IPS-20b (cell line): ENCODE data around the gene PDE8B.
"Not testable (repeated sequence)": the region's sequence is repeated elsewhere in the genome, so short reads cannot be mapped to it uniquely, and the experiment has no call there.

Experiments
- H3K27ac ChIP-seq: one replicate; pipeline ENCODE4 v1.5.1; 2013; ENCODE audit warnings: low read length
- H3K27me3 ChIP-seq: 2 replicates; pipeline ENCODE4 v1.6.1; 2013; ENCODE audit warnings: mild to moderate bottlenecking, low read length, inconsistent platforms; ENCODE audit not compliant: insufficient read depth
- H3K36me3 ChIP-seq: 2 replicates; pipeline ENCODE4 v1.6.1; 2013; ENCODE audit warnings: low read depth, mild to moderate bottlenecking, inconsistent platforms, low read length, moderate library complexity; ENCODE audit not compliant: insufficient read depth
- H3K4me1 ChIP-seq: 2 replicates; pipeline ENCODE4 v1.6.1; 2013; ENCODE audit warnings: mild to moderate bottlenecking, control low read depth, inconsistent platforms, low read length, moderate library complexity; ENCODE audit not compliant: insufficient read depth
- H3K4me3 ChIP-seq: 2 replicates; pipeline ENCODE4 v1.5.1; 2013; ENCODE audit warnings: mild to moderate bottlenecking, low read length, inconsistent platforms
- H3K9ac ChIP-seq: 2 replicates; pipeline ENCODE4 v1.6.1; 2013; ENCODE audit warnings: low read depth, mild to moderate bottlenecking, inconsistent platforms, low read length, moderate library complexity
- H3K9me3 ChIP-seq: 2 replicates; pipeline ENCODE4 v1.6.1; 2013; ENCODE audit warnings: mild to moderate bottlenecking, low read depth, low read length, inconsistent platforms; ENCODE audit not compliant: insufficient read depth

PDE8B gene

DNA sequence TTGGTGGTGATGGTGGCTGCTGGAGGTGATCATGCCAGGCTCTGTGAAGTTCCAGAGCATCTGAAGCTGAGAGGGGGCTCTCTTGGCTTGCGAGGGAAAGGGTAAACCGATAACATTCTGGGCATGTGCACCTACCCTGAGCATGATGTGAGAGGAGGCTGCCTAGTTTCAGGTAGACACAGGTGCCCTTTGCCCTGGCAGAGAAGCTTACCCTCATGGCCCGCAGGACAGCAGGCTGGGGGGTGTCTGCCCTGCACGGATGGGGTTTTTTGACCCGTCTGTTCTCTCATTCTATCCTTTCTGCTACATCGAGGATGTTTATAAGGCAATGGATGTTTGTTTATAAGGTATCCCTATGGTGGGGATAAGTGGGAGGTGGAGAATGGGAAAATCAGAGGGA lies 148.8 kb downstream of the PDE8B start:
- Histone ChIP-seq H3K36me3 (no peaks in the 10 kb centered on the region), H3K4me3 (no peak overlapping the region), H3K4me1 (no peaks in the 10 kb centered on the region; the same call in 1 of the 2 replicates), H3K27ac (no peak overlapping the region), H3K9me3 (no peaks in the 10 kb centered on the region), H3K27me3 (no peaks in the 10 kb centered on the region), H3K9ac (no peak overlapping the region)

DNA sequence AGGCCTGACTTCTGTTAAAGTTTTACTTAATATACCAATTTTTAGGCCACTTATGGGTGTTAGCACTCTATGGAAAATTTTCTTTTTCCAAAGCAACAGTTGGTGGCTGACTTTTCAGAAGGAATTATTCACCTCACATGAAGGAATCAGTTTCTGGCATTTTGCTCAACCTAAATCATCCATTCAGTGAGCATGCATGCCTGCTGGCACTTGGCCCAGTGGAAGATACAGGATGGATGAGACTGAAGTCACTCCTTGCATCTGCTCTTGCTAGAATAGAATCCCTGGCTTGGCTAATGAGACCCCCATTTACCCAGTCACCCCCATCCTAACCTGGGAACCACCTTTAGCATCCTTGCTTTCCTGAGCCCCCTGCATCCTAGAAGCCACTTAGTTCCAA lies 149.9 kb downstream of the PDE8B start:
- no peak overlapping the region for H3K9ac ChIP-seq
- H3K27ac ChIP-seq, result no peak overlapping the region
- H3K9me3 ChIP-seq, result no peaks in the 10 kb centered on the region
- no peaks in the 10 kb centered on the region for H3K27me3 ChIP-seq
- H3K36me3 ChIP-seq, result no peaks in the 10 kb centered on the region
- H3K4me3 ChIP-seq, result no peak overlapping the region
- H3K4me1 ChIP-seq, result no peaks in the 10 kb centered on the region; the same call in 1 of the 2 replicates

DNA sequence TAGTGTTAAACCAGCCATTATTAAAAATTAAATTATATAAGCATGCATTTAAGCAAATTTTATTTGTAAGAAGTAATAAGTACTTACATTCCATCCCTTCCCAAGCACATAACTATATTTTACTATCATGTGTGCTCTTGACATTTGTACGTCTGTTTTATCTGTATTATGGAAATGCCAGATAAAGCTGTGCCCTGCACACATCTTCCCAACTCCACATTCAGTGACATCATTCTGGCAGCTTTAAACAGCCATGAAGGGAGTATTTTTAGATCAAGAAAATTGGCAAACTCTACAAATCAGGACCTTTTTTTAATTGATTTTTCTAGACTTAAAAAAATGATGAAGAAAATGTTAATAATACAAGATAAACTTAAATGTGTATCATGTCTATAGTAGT lies 150.5 kb downstream of the PDE8B start:
- H3K36me3 ChIP-seq, result no peaks in the 10 kb centered on the region

DNA sequence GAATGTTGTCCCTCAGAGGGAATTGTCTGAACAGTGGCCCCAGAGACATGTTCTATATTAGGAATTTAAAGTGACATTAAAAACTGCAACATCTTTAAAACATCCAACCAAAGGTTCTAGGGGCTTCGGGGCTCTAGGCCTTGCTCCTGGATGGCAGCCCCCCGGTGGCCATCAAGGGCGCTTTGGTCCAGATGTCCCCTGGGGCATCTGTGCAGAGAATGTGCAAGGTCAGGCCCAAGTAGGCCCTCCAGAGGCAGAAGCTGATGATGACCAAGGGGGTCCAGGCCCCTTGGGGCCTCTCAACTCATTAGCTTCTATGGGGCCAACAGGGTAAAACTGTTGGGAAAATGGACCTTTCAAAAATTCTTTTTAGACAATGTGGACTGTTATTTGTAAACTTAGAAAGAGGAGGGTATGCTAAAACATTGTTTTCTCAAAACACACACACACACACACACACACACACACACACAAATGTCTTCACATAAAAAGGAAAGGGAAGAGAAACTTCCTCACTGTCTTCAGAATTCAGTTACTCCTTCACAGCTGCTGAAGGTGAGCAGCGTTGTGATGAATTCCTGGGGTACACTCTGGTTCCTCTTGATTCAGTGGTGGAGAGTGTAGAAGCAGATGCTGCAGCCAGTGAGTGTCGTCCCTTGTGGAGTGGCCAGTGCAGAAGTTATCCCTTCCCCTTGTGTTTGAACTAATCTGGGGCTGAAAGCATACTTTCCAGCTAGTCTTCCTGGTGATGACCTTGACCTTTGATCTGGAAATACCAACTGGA lies 156.4 kb downstream of the PDE8B start:
- Histone ChIP-seq H3K36me3 (no peaks in the 10 kb centered on the region), H3K9me3 (no peaks in the 10 kb centered on the region), H3K9ac (no peak overlapping the region), H3K4me3 (no peak overlapping the region), H3K27ac (no peak overlapping the region), H3K27me3 (no peaks in the 10 kb centered on the region), H3K4me1 (no peaks in the 10 kb centered on the region)

More for the DNA sequence above, 150.5 kb downstream of the PDE8B start:
- Histone ChIP-seq H3K9me3 (no peaks in the 10 kb centered on the region), H3K27me3 (no peaks in the 10 kb centered on the region), H3K4me3 (no peak overlapping the region), H3K27ac (no peak overlapping the region), H3K9ac (no peak overlapping the region), H3K4me1 (no peaks in the 10 kb centered on the region; the same call in 1 of the 2 replicates)

DNA sequence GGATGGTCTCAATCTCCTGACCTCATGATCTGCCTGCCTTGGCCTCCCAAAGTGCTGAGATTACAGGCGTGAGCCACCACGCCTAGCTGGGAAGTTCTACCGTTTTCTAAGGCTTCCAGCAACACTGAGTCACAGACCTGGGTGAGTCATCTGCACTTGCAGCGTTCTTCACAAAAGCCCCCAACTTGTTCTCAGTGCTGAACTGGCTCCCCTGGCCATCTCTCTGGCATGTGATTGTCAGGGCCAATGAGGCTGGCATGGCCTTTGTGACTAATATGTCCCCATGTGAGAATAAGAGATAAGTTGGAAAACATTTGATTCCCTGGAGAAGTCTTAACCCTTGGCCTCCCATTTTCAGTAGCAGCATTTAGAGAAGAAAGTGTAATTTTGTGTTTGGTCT lies 157.3 kb downstream of the PDE8B start:
- no peaks in the 10 kb centered on the region for H3K27me3 ChIP-seq
- H3K4me1 ChIP-seq, result no peaks in the 10 kb centered on the region
- H3K9ac ChIP-seq, result no peak overlapping the region
- no peaks in the 10 kb centered on the region for H3K9me3 ChIP-seq
- H3K4me3 ChIP-seq, result no peak overlapping the region
- H3K27ac ChIP-seq, result no peak overlapping the region
- no peaks in the 10 kb centered on the region for H3K36me3 ChIP-seq

DNA sequence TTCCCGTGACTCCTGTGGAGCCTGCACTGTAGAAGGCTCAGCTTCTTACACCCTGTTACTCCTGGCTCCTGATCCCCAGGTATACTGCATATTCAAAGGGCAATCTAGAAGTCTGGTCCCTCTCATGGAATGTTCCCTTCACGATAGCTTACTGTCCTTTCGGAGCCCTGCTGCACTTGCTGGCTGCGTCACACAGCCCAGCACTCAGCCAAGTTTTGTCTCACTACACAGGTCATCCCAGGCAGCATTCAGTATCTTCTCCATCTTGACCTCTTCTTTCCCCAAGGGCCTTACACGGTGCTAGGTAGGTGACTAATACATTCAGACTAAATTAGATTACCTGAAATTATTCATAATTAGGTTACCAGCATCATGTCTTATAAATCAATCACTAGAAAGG lies 157.9 kb downstream of the PDE8B start:
- no peak overlapping the region for H3K9ac ChIP-seq
- no peaks in the 10 kb centered on the region for H3K36me3 ChIP-seq
- H3K27ac ChIP-seq, result no peak overlapping the region
- no peaks in the 10 kb centered on the region for H3K27me3 ChIP-seq
- H3K4me1 ChIP-seq, result no peaks in the 10 kb centered on the region
- H3K4me3 ChIP-seq, result no peak overlapping the region
- H3K9me3 ChIP-seq, result no peaks in the 10 kb centered on the region

DNA sequence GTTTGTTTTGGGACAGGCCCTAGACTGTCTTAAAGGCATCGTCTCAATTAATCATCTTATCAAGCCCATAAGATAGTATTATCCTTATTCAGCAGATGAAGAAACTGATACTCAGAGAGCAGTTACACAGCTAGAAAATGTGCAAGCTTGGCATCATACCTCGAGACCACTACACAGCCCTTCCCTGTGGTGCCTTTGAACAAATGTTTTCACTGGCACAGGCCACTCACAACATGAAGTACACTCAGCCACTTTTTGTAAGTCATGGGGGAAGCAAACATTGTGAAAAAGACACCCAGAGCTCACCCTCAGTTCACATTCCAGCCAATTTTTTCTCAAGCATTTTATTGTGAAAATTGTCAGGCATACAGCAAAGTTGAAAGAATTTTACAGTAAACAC lies 159.1 kb downstream of the PDE8B start:
- Histone ChIP-seq H3K27ac (no peak overlapping the region), H3K9me3 (no peaks in the 10 kb centered on the region), H3K9ac (no peak overlapping the region), H3K36me3 (no peaks in the 10 kb centered on the region), H3K4me3 (no peak overlapping the region), H3K4me1 (no peaks in the 10 kb centered on the region), H3K27me3 (no peaks in the 10 kb centered on the region)

DNA sequence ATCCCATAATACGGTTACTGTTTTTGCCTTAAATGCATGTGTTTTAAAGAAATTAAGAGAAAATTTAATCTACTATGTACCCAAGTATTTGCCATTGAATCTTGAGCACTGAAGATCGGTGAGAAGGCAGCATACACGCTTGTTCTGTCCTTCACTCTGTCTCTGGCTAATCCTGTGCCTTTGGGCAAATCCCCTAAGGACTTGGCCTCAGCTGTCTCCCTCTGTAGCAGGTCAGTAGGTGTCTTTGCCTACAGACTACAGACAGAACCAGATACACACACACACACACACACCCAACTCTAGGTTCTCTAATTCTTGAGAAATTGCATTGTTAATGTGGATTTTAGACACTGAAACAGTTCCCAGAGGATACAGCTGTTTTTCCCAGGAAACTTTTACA lies 164.2 kb downstream of the PDE8B start:
- peaks cover 8% of the 10 kb centered on the region; the same call in 1 of the 2 replicates for H3K4me1 ChIP-seq
- no peak overlapping the region for H3K27ac ChIP-seq
- no peaks in the 10 kb centered on the region for H3K36me3 ChIP-seq

DNA sequence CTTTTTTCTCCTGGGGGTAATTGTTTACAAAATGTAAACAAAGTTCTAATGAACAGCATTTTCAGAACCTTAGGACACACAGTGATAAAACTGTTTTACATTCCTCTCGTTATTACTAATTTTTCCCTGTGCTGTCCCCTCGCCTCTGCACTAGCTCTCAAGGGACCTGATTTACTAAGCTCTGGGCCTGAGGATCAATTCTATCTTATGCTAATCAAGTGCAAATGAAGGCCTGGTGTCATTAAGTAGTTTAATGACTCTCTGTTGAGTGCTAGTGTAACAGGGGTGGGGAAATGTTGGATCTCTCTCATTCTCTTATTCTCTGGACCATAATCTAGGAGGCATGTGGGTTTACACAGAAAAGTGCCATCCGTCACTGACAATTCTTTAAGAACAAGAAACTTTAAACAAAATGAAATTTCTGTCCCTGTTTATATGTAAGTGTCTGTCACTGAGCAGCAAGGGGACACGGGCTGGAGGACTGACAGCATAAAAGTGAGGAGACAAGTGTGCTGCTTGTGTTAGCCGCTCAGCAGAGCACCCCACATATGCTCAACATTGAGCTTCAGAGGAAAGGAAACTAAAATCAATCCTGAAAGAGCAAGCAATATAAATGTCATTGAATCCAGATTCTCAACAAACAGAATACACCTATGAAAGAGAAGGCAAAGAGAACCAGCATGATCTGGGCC lies 166.3 kb downstream of the PDE8B start:
- Histone ChIP-seq H3K4me3 (no peak overlapping the region), H3K9me3 (no peaks in the 10 kb centered on the region), H3K9ac (no peak overlapping the region), H3K36me3 (no peaks in the 10 kb centered on the region), H3K27ac (no peak overlapping the region), H3K27me3 (no peaks in the 10 kb centered on the region), H3K4me1 (peaks cover 9% of the 10 kb centered on the region; the same call in 1 of the 2 replicates)

More for the DNA sequence above, 164.2 kb downstream of the PDE8B start:
- Histone ChIP-seq H3K27me3 (no peaks in the 10 kb centered on the region), H3K4me3 (no peak overlapping the region), H3K9ac (no peak overlapping the region), H3K9me3 (no peaks in the 10 kb centered on the region)

DNA sequence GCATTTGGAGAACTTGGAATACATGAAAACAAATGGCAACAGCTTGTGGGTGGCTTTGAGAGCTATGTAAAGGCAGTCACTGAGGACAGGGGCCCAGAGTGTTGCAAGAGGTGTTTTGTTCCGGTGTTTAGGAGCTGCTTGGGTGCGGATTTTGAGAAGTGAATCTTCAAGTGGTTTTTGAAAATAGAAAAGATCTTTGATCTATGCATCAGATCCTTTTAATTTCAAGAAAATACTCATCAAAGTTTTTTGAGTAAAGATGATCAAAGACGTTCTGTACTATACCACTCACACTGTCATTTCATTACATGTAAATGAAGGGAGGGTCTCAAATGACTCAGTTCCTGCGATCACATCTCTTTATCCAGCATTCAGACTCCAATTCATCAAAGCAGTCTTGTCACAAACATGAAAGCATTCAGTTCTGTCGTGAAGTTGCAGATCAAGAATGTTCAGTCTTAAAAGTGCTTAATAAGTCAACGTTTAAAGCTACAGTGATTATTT lies 169.1 kb downstream of the PDE8B start:
- H3K4me1 ChIP-seq, result peaks cover 9% of the 10 kb centered on the region; the same call in 1 of the 2 replicates
- no peak overlapping the region for H3K9ac ChIP-seq
- no peaks in the 10 kb centered on the region for H3K36me3 ChIP-seq
- H3K9me3 ChIP-seq, result no peaks in the 10 kb centered on the region
- no peak overlapping the region for H3K27ac ChIP-seq
- H3K27me3 ChIP-seq, result no peaks in the 10 kb centered on the region
- no peak overlapping the region for H3K4me3 ChIP-seq

DNA sequence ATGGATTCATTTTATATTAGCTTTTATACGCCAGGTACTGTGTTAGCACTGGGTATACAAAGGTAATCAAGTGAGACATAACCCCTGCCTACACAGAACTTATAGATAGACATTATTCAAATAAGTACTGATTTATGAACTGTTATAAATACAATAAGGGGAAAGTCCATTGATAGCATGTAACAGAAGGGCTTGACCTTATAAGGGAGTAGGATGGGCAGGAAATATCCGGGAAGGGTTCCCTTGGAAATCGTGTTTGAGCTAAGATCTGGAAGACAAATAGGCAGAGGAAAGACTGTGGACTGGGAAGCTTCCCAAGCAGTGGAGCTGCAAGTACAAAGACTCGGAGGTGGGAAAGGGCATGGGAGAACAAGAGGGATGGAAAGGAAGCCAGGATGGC lies 170.2 kb downstream of the PDE8B start:
- H3K4me3 ChIP-seq, result no peak overlapping the region

DNA sequence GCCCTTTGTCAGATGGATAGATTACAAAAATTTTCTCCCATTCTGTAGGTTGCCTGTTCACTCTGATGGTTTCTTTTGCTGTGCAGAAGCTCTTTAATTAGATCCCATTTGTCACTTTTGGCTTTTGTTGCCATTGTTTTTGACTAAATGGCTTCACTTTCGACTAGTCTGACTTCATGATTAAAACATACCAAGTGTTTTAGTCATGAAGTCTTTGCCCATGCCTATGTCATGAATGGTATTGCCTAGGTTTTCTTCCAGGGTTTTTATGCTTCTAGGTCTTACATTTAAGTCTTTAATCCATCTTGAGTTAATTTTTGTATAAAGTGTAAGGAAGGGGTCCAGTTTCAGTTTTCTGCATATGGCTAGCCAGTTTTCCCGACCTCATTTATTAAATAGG lies 172.9 kb downstream of the PDE8B start:
- H3K9me3 ChIP-seq, H3K27me3 ChIP-seq, H3K27ac ChIP-seq, H3K36me3 ChIP-seq, H3K4me3 ChIP-seq, H3K9ac ChIP-seq, H3K4me1 ChIP-seq: not testable (repeated sequence)

More for the DNA sequence above, 170.2 kb downstream of the PDE8B start:
- H3K36me3 ChIP-seq, result no peaks in the 10 kb centered on the region
- H3K27ac ChIP-seq, result no peak overlapping the region
- H3K9me3 ChIP-seq, result no peaks in the 10 kb centered on the region
- no peaks in the 10 kb centered on the region for H3K27me3 ChIP-seq
- peaks cover 9% of the 10 kb centered on the region; the same call in 1 of the 2 replicates for H3K4me1 ChIP-seq
- H3K9ac ChIP-seq, result no peak overlapping the region
